Loucy (cell line): Measurements from ENCODE around the gene SLC15A2.

Experiments used
- EZH2phosphoT487 ChIP-seq: fragments of 200-600 bp; IDR thresholded peaks from 2 replicates; pipeline ENCODE4 v1.6.1; 2018; ENCODE audit warnings: antibody characterized with exemption, mild to moderate bottlenecking, moderate library complexity, borderline replicate concordance
- TF ChIP-seq, protein P1 (sequence below): fragments of 200-600 bp; sonication (generic); conservative IDR thresholded peaks from 2 replicates; pipeline ENCODE4 v1.5.1; 2014; ENCODE audit warnings: mild to moderate bottlenecking, antibody characterized with exemption, low read length

DNA sequence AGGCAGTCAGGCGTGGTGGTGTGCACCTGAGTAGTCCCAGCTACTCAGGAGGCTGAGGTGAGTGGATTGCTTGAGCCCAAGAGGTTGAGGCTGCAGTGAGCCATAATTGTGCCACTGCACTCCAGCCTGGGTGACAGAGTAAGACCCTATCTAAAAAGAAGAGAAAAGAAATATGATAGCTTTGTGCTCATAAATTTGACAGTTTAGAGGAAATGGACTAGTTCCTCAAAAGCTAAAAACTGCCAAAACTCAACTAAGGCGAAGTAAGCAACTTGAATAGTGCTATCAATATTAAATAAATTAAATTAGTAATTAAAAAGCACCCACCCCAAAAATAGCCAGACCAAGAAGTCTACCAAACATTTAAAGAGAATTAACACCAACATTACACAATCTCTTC is 24.5 kb upstream of the SLC15A2 start:
- TF ChIP-seq, protein P1, sequence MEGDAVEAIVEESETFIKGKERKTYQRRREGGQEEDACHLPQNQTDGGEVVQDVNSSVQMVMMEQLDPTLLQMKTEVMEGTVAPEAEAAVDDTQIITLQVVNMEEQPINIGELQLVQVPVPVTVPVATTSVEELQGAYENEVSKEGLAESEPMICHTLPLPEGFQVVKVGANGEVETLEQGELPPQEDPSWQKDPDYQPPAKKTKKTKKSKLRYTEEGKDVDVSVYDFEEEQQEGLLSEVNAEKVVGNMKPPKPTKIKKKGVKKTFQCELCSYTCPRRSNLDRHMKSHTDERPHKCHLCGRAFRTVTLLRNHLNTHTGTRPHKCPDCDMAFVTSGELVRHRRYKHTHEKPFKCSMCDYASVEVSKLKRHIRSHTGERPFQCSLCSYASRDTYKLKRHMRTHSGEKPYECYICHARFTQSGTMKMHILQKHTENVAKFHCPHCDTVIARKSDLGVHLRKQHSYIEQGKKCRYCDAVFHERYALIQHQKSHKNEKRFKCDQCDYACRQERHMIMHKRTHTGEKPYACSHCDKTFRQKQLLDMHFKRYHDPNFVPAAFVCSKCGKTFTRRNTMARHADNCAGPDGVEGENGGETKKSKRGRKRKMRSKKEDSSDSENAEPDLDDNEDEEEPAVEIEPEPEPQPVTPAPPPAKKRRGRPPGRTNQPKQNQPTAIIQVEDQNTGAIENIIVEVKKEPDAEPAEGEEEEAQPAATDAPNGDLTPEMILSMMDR, result no peak
- no peak for TF ChIP-seq EZH2phosphoT487
